Adrenal gland (tissue), 12 donors: Measurements from ENCODE around the gene AKAP13. TPM values are rescaled to one million over a fixed set of nuclear protein-coding genes. Genes with fewer than 3 reads are reported as not detected.
A peak's percentile ranks its signal among the peaks of the same experiment; 100 is the strongest.
"Not testable (repeated sequence)": the region's sequence is repeated elsewhere in the genome, so short reads cannot be mapped to it uniquely, and the experiment has no call there.

ENCODE experiments used
- DNase-seq, 7 donors: peaks; one replicate each; pipeline ENCODE4 v3.0.0-alpha.2; 2019 to 2020
- H3K27ac ChIP-seq, 5 donors: fragments of 200-600 bp; sonication (generic) in 4 of 5; 1 replicate in 3 of 5; 2 replicates in 2 of 5; pipeline versions ENCODE4 v1.5.1 to v1.8.0; 2016 to 2020; ENCODE audit warnings: mild to moderate bottlenecking in 1 of 5
- H3K27me3 ChIP-seq: fragments of 200-600 bp; 2 replicates; pipeline ENCODE4 v1.8.0; 2021
- H3K36me3 ChIP-seq, 2 donors: fragments of 200-600 bp; replicated peaks in 1 of 2; 1 replicate in 1 of 2; 2 replicates in 1 of 2; pipeline versions ENCODE4 v1.5.1 to v1.8.0; 2018 to 2022
- H3K4me1 ChIP-seq, 2 donors: fragments of 200-600 bp; replicated peaks in 1 of 2; 1 replicate in 1 of 2; 2 replicates in 1 of 2; pipeline versions ENCODE4 v1.5.1 to v1.8.0; 2018 to 2021
- H3K4me3 ChIP-seq, 4 donors: fragments of 200-600 bp; sonication (generic) in 3 of 4; one replicate each; pipeline ENCODE4 v1.5.1; 2016 to 2018
- H3K9me3 ChIP-seq, 3 donors: fragments of 200-600 bp; sonication (generic) in 1 of 3; replicated peaks in 1 of 3; 1 replicate in 2 of 3; 2 replicates in 1 of 3; pipeline versions ENCODE4 v1.5.1 to v1.8.0; 2016 to 2021
- CTCF ChIP-seq, 6 experiments: fragments of 450-650 bp in 4 of 6; fragments of 200-600 bp in 2 of 6; sonication (generic) in 1 of 6; IDR thresholded peaks; 1 replicate in 5 of 6; 2 replicates in 1 of 6; pipeline versions ENCODE4 v1.5.1 to v1.8.0; 2016 to 2021; ENCODE audit warnings: antibody characterized with exemption in 6 of 6, mild to moderate bottlenecking in 2 of 6, moderate library complexity in 1 of 6
- POLR2A ChIP-seq, 2 donors: fragments of 450-650 bp; IDR thresholded peaks; one replicate each; pipeline ENCODE4 v1.6.1; 2017; ENCODE audit warnings: antibody characterized with exemption in 2 of 2, mild to moderate bottlenecking in 2 of 2, moderate library complexity in 1 of 2
- WGBS, 4 donors: extraction: QIAGEN DNeasy Blood & Tissue Kit in 2 of 4; methylation state at CpG; one replicate each; pipeline versions ENCODE4 v1.1.5 to v1.1.7; 2013 to 2017; 5-methylcytosine and 5-hydroxymethylcytosine counted together
- intact Hi-C, 2 donors: fragments of 100-400 bp; cut with DNase I; formaldehyde crosslinking; loops; one replicate each; pipeline versions ENCODE4 v1.14.1 to v1.15.0; 2022 to 2023
- polyA plus RNA-seq, 3 donors: library from polyadenylated mRNA; stranded (reverse); fragments of 200-250 nt in 2 of 3; fragments of 350-450 nt in 1 of 3; fragmentation: Illumina TruSeq in 1 of 3; extraction: RNeasy Lipid Tissue Mini Kit (QIAGEN cat#74804) in 1 of 3; gene quantifications; one replicate each; pipeline ENCODE4 v1.2.3, GENCODE V29; 2013 to 2014
- total RNA-seq, 9 donors: library from RNA; depleted of rRNA in 4 of 9; stranded (reverse); fragments of >200 nt in 4 of 9; fragments of 120-200 nt in 1 of 9; fragmentation: NEBNext Ultra II Directional in 1 of 9; extraction: Animal tissue kit (Norgen Biotek cat#: 25700) in 1 of 9; gene quantifications; one replicate each; pipeline versions ENCODE4 v1.1.0 to v1.2.4, GENCODE V29; 2013 to 2023
- donor health status: healthy with polysubstance abuse.
- donor health status: Bipolar disorder and iron deficiency.
- donor health status: DM: yes; HTN: yes; CAD: no.
- donor health status: DM: no; HTN: no; CAD: no.
- donor health status: DM: no; HTN: no; CAD: no.
- donor health status: DM: yes; HTN: yes; CAD: no.

Gene AKAP13
- total and polyA plus RNA-seq, 12 donors: 42.7 to 144 (median 89.2) TPM

GRCh38 chr15:85793641-85794597 is 413.5 kb downstream of the AKAP13 start:
- TF ChIP-seq POLR2A (IDR thresholded peaks at IDR 0.05): no peak
- no peak for TF ChIP-seq CTCF (IDR thresholded peaks at IDR 0.05)
- peak; percentile 40 to 60 (median 45) for DNase-seq
- Histone ChIP-seq H3K4me3 (peak overlapping the region; percentile 66 to 86 (median 70)), H3K27me3 (no peaks in the 10 kb centered on the region), H3K4me1 (peaks cover 9 to 20% of the 10 kb centered on the region in 2 donors), H3K27ac (peak overlapping the region; percentile 52 to 89 (median 81)), H3K9me3 (no peaks in the 10 kb centered on the region), H3K36me3 (no peaks in the 10 kb centered on the region)
- WGBS, 4 donors: 0 to 2% (median 1%) methylated on average over 35 to 56 of the region's 56 CpGs
- intact Hi-C loops: loop anchor here in 1 of 2 donors (5.0 kb wide), 1 partner anchor 37 kb away; no protein-coding TSS in a partner anchor

GRCh38 chr15:85794598-85795336 is 414.4 kb downstream of the AKAP13 start, which contains the start of gene KLHL25:
KLHL25 (minus strand) TSS chr15:85794925; CDS start chr15:85769810, 25,115 bp downstream.
- TF ChIP-seq CTCF (IDR thresholded peaks at IDR 0.05) (no peak), POLR2A (IDR thresholded peaks at IDR 0.05) (peak; percentile 70 to 87)
- H3K9me3 ChIP-seq: no peaks in the 10 kb centered on the region
- H3K36me3 ChIP-seq: no peaks in the 10 kb centered on the region
- DNase-seq: peak; percentile 93 to 97 (median 95)
- H3K4me1 ChIP-seq: peaks cover 9 to 20% of the 10 kb centered on the region in 2 donors
- no peaks in the 10 kb centered on the region for H3K27me3 ChIP-seq
- H3K27ac ChIP-seq: peak within 1 kb of the TSS; percentile 52 to 89 (median 81)
- peak within 1 kb of the TSS; percentile 66 to 86 (median 70) for H3K4me3 ChIP-seq
- 1 to 6% (median 1%) methylated on average over 2 to 70 of the region's 71 CpGs for WGBS, 4 donors
- intact Hi-C loops: loop anchor here in 1 of 2 donors (5.0 kb wide), 1 partner anchor 37 kb away; no protein-coding TSS in a partner anchor

- H3K9me3 ChIP-seq: no peaks in the 10 kb centered on the region
- no peak for TF ChIP-seq POLR2A (IDR thresholded peaks at IDR 0.05)
- TF ChIP-seq CTCF (IDR thresholded peaks at IDR 0.05): no peak
- 52 to 55% (median 53%) methylated on average over 15 of the region's 15 CpGs for WGBS, 4 donors
- no peaks in the 10 kb centered on the region for H3K27me3 ChIP-seq
- no peak for DNase-seq
- peak overlapping the region in 2 of 4 donors; percentile 27 to 86 for H3K4me3 ChIP-seq
- peaks cover 9 to 22% of the 10 kb centered on the region in 2 donors for H3K4me1 ChIP-seq
- intact Hi-C loops: no loop called here
- H3K27ac ChIP-seq: no peak overlapping the region
- no peaks in the 10 kb centered on the region for H3K36me3 ChIP-seq
These were observed 415.2 kb downstream of the AKAP13 start for GRCh38 chr15:85795337-85796305.

GRCh38 chr15:85796371-85796770 is 416.0 kb downstream of the AKAP13 start:
- DNase-seq, intact Hi-C loops, H3K4me3 ChIP-seq, H3K27me3 ChIP-seq, H3K36me3 ChIP-seq, H3K9me3 ChIP-seq, H3K27ac ChIP-seq: not testable (repeated sequence)
- peaks cover 9 to 26% of the 10 kb centered on the region in 2 donors for H3K4me1 ChIP-seq
- whole genome bisulfite sequencing, 4 donors: 82 to 97% (median 90%) methylated on average over 6 to 7 of the region's 7 CpGs
